ENCODE results near the gene COQ4.

- TF ChIP-seq CTCF (IDR thresholded peaks at IDR 0.05) (peak in 1 of 3 experiments; percentile 5), POLR2A (IDR thresholded peaks at IDR 0.05) (no peak)
Measured at GRCh38 chr9:128322404-128323211, at the start of gene COQ4, which contains the start of gene TRUB2.
